ENCODE data around the gene AKR7A3.
A peak's percentile ranks its signal among the peaks of the same experiment; 100 is the strongest.
"Not testable (repeated sequence)": the region's sequence is repeated elsewhere in the genome, so short reads cannot be mapped to it uniquely, and the experiment has no call there.

AKR7A3 gene

GRCh38 chr1:19319196-19319595 lies 30.6 kb upstream of the AKR7A3 start:
- no peak for DNase-seq (ENCODE audit: low read depth in 2 of 2)

GRCh38 chr1:19317126-19317910 lies 28.7 kb upstream of the AKR7A3 start:
- DNase-seq (ENCODE audit: low read depth in 2 of 2) = no peak

- no peak for DNase-seq (ENCODE audit: low read depth in 2 of 2)
Measured at GRCh38 chr1:19315378-19316198, 27.0 kb upstream of the AKR7A3 start.

- no peak for DNase-seq (ENCODE audit: low read depth in 2 of 2)
Measured at GRCh38 chr1:19313961-19314882, 25.7 kb upstream of the AKR7A3 start.

GRCh38 chr1:19313636-19313959 lies 25.0 kb upstream of the AKR7A3 start:
- no peak for DNase-seq (ENCODE audit: low read depth in 2 of 2)

GRCh38 chr1:19312782-19313635 lies 24.4 kb upstream of the AKR7A3 start:
- no peak for DNase-seq (ENCODE audit: low read depth in 2 of 2)

- DNase-seq (ENCODE audit: low read depth in 2 of 2) = peak; percentile 83 to 84
Measured at GRCh38 chr1:19311931-19312781, 23.6 kb upstream of the AKR7A3 start, which contains the start of the genes AKR7A2 and SLC66A1. Gene AKR7A2 (minus strand): TSS chr1:19312144. CDS start chr1:19312124, 20 bp downstream. Gene SLC66A1 (plus strand): TSS chr1:19312326. CDS start chr1:19317678, 5,352 bp downstream.

- no peak for DNase-seq (ENCODE audit: low read depth in 2 of 2)
Measured at GRCh38 chr1:19311503-19311930, 22.9 kb upstream of the AKR7A3 start.

GRCh38 chr1:19310720-19311502 lies 22.3 kb upstream of the AKR7A3 start:
- DNase-seq (ENCODE audit: low read depth in 2 of 2) = no peak

- DNase-seq (ENCODE audit: low read depth in 2 of 2) = no peak
Measured at GRCh38 chr1:19310061-19310460, 21.5 kb upstream of the AKR7A3 start.

GRCh38 chr1:19309123-19309813 lies 20.7 kb upstream of the AKR7A3 start:
- DNase-seq (ENCODE audit: low read depth in 2 of 2) = no peak

- DNase-seq (ENCODE audit: low read depth in 2 of 2) = no peak
Measured at GRCh38 chr1:19308509-19308907, 19.9 kb upstream of the AKR7A3 start.

- DNase-seq (ENCODE audit: low read depth in 2 of 2) = no peak
Measured at GRCh38 chr1:19307794-19308508, 19.4 kb upstream of the AKR7A3 start.

- DNase-seq (ENCODE audit: low read depth in 2 of 2) = no peak
Measured at GRCh38 chr1:19306941-19307340, 18.4 kb upstream of the AKR7A3 start.

- no peak for DNase-seq (ENCODE audit: low read depth in 2 of 2)
Measured at GRCh38 chr1:19305880-19306279, 17.3 kb upstream of the AKR7A3 start.

- not testable (repeated sequence) for DNase-seq (ENCODE audit: low read depth in 2 of 2)
Measured at GRCh38 chr1:19304081-19304480, 15.5 kb upstream of the AKR7A3 start.

- no peak for DNase-seq (ENCODE audit: low read depth in 2 of 2)
Measured at GRCh38 chr1:19300211-19300610, 11.6 kb upstream of the AKR7A3 start.

GRCh38 chr1:19294638-19295037 lies 6.1 kb upstream of the AKR7A3 start:
- DNase-seq (ENCODE audit: low read depth in 2 of 2) = no peak
